ENCODE data around the gene AGMO.

- TF ChIP-seq CTCF (IDR thresholded peaks at IDR 0.05) (no peak), POLR2AphosphoS5 (IDR thresholded peaks at IDR 0.05) (no peak), POLR2A (IDR thresholded peaks at IDR 0.05) (no peak)
Observed at GRCh38 chr7:15252181-15252580, 309.6 kb downstream of the AGMO start.

All from gastroesophageal sphincter (tissue), 3 donors.